K562 (cell line): ENCODE results near the gene AP3M1. TPM values are rescaled to one million over a fixed set of nuclear protein-coding genes. Genes with fewer than 3 reads are reported as not detected.

Experiments used
- CBFA2T2 ChIP-seq: fragments of 450-650 bp; conservative IDR thresholded peaks from 2 replicates; pipeline ENCODE4 v1.6.1; 2017; ENCODE audit warnings: mild to moderate bottlenecking
- CEBPG ChIP-seq, 3 experiments: fragments of 200-800 bp in 1 of 3; sonication (Bioruptor generic) in 1 of 3; sonication (generic) in 1 of 3; formaldehyde crosslinking in 1 of 3; IDR thresholded peaks in 2 of 3; conservative IDR thresholded peaks in 1 of 3; 2 replicates each; pipeline versions ENCODE4 v1.6.1 to v1.8.0; 2016 to 2022; ENCODE audit warnings: missing compliant biosample characterization in 2 of 3, missing genetic modification characterization in 2 of 3, mild to moderate bottlenecking in 1 of 3, missing genetic modification reagents in 1 of 3
- DACH1 ChIP-seq: fragments of 450-650 bp; IDR thresholded peaks from 2 replicates; pipeline ENCODE4 v1.6.1; 2018; ENCODE audit not compliant: partially characterized antibody
- KLF16 ChIP-seq: IDR thresholded peaks from 2 replicates; pipeline ENCODE4 v1.6.1; 2016; ENCODE audit warnings: antibody characterized with exemption
- KLF6 ChIP-seq: fragments of 250-450 bp; sonication (Bioruptor Pico); IDR thresholded peaks from 2 replicates; pipeline ENCODE4 v1.4.0; 2020; ENCODE audit warnings: mild to moderate bottlenecking, moderate library complexity, borderline replicate concordance
- PCBP2 ChIP-seq: fragments of 200-400 bp; formaldehyde crosslinking; IDR thresholded peaks from 2 replicates; pipeline ENCODE4 v1.6.1; 2018; ENCODE audit warnings: low read length, low read depth, mild to moderate bottlenecking, moderate library complexity; ENCODE audit not compliant: poor library complexity, severe bottlenecking
- PRPF4 ChIP-seq: fragments of 200-400 bp; formaldehyde crosslinking; IDR thresholded peaks from one replicate; pipeline ENCODE4 v1.6.1; 2017; ENCODE audit warnings: low read length, low read depth, mild to moderate bottlenecking; ENCODE audit not compliant: insufficient read depth, poor library complexity, severe bottlenecking
- SAFB2 ChIP-seq: fragments of 200-400 bp; formaldehyde crosslinking; IDR thresholded peaks from 2 replicates; pipeline ENCODE4 v1.6.1; 2018; ENCODE audit warnings: borderline replicate concordance, low read length, low read depth, moderate library complexity; ENCODE audit not compliant: severe bottlenecking
- SMC3 ChIP-seq: conservative IDR thresholded peaks from 2 replicates; pipeline ENCODE4 v1.6.1; 2011; ENCODE audit warnings: low read depth, low read length, improper control_type of control experiment; ENCODE audit not compliant: insufficient read depth
- ZNF134 ChIP-seq: fragments of 250-450 bp; sonication (Bioruptor Pico); conservative IDR thresholded peaks from 2 replicates; pipeline ENCODE4 v1.4.0; 2020
- ZNF707 ChIP-seq: fragments of 250-450 bp; sonication (Bioruptor Pico); conservative IDR thresholded peaks from 2 replicates; pipeline ENCODE4 v1.8.0; 2022; ENCODE audit warnings: inconsistent platforms, mild to moderate bottlenecking, moderate library complexity
- polyA plus RNA-seq, 8 experiments: library from polyadenylated mRNA; depleted of rRNA in 4 of 8; stranded (reverse) in 5 of 8; unstranded in 3 of 8; fragments of >200 nt; fragmentation: Nextera tagmentation in 2 of 8; fragmentation: Illumina TruSeq in 1 of 8; extraction: Ambion mirVana in 2 of 8; extraction: Trizol in 1 of 8; gene quantifications; 2 replicates each; pipeline versions ENCODE4 v1.2.1 to v1.2.3, GENCODE V29; 2011 to 2014; ENCODE audit warnings: inconsistent platforms in 1 of 8, missing spikeins in 1 of 8
- total RNA-seq, 7 experiments: library from RNA; depleted of rRNA in 6 of 7; stranded (reverse); fragments of >200 nt in 6 of 7; fragmentation: Illumina TruSeq in 2 of 7; extraction: Trizol in 2 of 7; gene quantifications; 2 replicates each; pipeline versions ENCODE4 v1.2.1 to v1.2.3, GENCODE V29; 2011 to 2021; ENCODE audit warnings: low replicate concordance in 1 of 7
- TF ChIP-seq, protein P1 (sequence below): fragments of 250-450 bp; sonication (Bioruptor Pico); IDR thresholded peaks from 2 replicates; pipeline ENCODE4 v1.5.0; 2020; ENCODE audit warnings: mild to moderate bottlenecking
- TF ChIP-seq, protein P2 (sequence below): fragments of 200-800 bp; sonication (Bioruptor generic); IDR thresholded peaks from 2 replicates; pipeline ENCODE4 v1.6.1; 2016; ENCODE audit warnings: missing genetic modification characterization, missing compliant biosample characterization
- TF ChIP-seq, protein P3 (sequence below): fragments of 250-450 bp; sonication (Bioruptor Pico); IDR thresholded peaks from 2 replicates; pipeline ENCODE4 v1.5.1; 2021; ENCODE audit warnings: mild to moderate bottlenecking
- TF ChIP-seq, protein P4 (sequence below), 2 experiments: fragments of 200-800 bp in 1 of 2; sonication (Bioruptor generic) in 1 of 2; sonication (generic) in 1 of 2; formaldehyde crosslinking in 1 of 2; IDR thresholded peaks in 1 of 2; conservative IDR thresholded peaks in 1 of 2; 2 replicates each; pipeline versions ENCODE4 v1.5.0 to v1.6.1; 2016 to 2020; ENCODE audit warnings: missing compliant biosample characterization in 1 of 2, missing genetic modification characterization in 1 of 2, missing genetic modification reagents in 1 of 2

Gene AP3M1
- total and polyA plus RNA-seq, 9 of the 15 experiments (the other 6 are each of a cell fraction or from before 2014, with no cell fraction given), result 44.3 to 135 (median 67.6) TPM

DNA sequence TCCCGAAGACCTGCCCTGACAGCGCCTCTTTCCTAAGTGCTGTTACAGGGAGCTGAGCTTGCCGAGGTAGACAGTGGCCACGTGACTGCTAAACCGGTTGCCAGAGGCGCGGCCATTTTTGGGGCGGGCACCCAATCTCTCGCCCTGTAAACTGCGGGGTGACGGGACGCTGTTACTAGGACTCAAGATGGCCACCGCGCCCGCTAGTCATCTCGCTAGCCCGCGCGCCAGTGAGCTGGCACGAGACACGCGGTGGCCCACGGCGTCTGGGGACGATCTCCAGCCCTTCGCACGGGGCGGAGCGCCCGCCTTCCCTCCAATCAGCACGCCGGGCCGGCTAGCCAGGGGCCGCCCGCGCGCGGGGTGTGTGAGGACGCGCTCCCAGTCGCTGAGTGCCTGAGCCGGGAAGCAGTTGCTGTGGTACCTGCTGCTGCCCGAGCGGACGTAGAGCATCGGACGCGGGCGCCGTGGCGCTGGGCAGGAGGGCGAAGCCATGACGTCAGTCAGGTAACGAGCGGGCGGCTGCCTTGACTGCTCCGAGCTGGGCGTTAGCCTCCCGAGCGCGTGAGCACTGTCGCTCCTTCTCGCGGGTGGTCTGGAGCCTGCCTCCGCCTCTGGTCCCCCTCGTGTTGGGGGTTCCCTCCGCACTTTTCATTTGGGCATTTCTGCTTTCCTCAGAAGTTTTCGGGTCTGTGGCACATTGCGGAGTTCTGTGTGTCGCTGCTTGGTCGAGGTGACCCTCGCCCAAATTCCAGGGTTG lies 25.9 kb upstream of the AP3M1 start (continued):
- TF ChIP-seq PRPF4 (peak; percentile 56), ZNF707 (CRISPR knock-in tag) (0 out of 2 replicates have a peak, but pooled peaks have one; percentile 8), PCBP2 (no peak), SMC3 (no peak), KLF6 (CRISPR knock-in tag) (peak; percentile 91), DACH1 (peak; percentile 36), CBFA2T2 (peak; percentile 74), ZNF134 (CRISPR knock-in tag) (peak; percentile 27; the same call in 1 of the 2 replicates), KLF16 (no peak), CEBPG (CRISPR knock-in tag; IDR thresholded peaks at IDR 0.05) (peak; percentile 12; the same call in 1 of the 2 replicates), CEBPG (tag; conservative IDR thresholded peaks at IDR 0.05 in 1 of 2, IDR thresholded peaks at IDR 0.05 in 1 of 2) (no peak), SAFB2 (no peak)
- TF ChIP-seq, protein P1, sequence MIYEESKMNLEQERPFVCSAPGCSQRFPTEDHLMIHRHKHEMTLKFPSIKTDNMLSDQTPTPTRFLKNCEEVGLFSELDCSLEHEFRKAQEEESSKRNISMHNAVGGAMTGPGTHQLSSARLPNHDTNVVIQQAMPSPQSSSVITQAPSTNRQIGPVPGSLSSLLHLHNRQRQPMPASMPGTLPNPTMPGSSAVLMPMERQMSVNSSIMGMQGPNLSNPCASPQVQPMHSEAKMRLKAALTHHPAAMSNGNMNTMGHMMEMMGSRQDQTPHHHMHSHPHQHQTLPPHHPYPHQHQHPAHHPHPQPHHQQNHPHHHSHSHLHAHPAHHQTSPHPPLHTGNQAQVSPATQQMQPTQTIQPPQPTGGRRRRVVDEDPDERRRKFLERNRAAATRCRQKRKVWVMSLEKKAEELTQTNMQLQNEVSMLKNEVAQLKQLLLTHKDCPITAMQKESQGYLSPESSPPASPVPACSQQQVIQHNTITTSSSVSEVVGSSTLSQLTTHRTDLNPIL (CRISPR knock-in tag), result no peak
- TF ChIP-seq, protein P2, sequence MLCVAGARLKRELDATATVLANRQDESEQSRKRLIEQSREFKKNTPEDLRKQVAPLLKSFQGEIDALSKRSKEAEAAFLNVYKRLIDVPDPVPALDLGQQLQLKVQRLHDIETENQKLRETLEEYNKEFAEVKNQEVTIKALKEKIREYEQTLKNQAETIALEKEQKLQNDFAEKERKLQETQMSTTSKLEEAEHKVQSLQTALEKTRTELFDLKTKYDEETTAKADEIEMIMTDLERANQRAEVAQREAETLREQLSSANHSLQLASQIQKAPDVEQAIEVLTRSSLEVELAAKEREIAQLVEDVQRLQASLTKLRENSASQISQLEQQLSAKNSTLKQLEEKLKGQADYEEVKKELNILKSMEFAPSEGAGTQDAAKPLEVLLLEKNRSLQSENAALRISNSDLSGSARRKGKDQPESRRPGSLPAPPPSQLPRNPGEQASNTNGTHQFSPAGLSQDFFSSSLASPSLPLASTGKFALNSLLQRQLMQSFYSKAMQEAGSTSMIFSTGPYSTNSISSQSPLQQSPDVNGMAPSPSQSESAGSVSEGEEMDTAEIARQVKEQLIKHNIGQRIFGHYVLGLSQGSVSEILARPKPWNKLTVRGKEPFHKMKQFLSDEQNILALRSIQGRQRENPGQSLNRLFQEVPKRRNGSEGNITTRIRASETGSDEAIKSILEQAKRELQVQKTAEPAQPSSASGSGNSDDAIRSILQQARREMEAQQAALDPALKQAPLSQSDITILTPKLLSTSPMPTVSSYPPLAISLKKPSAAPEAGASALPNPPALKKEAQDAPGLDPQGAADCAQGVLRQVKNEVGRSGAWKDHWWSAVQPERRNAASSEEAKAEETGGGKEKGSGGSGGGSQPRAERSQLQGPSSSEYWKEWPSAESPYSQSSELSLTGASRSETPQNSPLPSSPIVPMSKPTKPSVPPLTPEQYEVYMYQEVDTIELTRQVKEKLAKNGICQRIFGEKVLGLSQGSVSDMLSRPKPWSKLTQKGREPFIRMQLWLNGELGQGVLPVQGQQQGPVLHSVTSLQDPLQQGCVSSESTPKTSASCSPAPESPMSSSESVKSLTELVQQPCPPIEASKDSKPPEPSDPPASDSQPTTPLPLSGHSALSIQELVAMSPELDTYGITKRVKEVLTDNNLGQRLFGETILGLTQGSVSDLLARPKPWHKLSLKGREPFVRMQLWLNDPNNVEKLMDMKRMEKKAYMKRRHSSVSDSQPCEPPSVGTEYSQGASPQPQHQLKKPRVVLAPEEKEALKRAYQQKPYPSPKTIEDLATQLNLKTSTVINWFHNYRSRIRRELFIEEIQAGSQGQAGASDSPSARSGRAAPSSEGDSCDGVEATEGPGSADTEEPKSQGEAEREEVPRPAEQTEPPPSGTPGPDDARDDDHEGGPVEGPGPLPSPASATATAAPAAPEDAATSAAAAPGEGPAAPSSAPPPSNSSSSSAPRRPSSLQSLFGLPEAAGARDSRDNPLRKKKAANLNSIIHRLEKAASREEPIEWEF (CRISPR knock-in tag), result peak; percentile 86; the same call in 1 of the 2 replicates
- TF ChIP-seq, protein P3, sequence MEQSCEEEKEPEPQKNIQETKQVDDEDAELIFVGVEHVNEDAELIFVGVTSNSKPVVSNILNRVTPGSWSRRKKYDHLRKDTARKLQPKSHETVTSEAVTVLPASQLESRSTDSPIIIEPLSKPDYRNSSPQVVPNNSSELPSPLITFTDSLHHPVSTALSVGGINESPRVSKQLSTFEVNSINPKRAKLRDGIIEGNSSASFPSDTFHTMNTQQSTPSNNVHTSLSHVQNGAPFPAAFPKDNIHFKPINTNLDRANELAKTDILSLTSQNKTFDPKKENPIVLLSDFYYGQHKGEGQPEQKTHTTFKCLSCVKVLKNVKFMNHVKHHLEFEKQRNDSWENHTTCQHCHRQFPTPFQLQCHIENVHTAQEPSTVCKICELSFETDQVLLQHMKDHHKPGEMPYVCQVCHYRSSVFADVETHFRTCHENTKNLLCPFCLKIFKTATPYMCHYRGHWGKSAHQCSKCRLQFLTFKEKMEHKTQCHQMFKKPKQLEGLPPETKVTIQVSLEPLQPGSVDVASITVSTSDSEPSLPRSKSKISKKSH (CRISPR knock-in tag), result no peak
- TF ChIP-seq, protein P4, sequence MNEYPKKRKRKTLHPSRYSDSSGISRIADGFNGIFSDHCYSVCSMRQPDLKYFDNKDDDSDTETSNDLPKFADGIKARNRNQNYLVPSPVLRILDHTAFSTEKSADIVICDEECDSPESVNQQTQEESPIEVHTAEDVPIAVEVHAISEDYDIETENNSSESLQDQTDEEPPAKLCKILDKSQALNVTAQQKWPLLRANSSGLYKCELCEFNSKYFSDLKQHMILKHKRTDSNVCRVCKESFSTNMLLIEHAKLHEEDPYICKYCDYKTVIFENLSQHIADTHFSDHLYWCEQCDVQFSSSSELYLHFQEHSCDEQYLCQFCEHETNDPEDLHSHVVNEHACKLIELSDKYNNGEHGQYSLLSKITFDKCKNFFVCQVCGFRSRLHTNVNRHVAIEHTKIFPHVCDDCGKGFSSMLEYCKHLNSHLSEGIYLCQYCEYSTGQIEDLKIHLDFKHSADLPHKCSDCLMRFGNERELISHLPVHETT (CRISPR knock-in tag; conservative IDR thresholded peaks at IDR 0.05 in 1 of 2, IDR thresholded peaks at IDR 0.05 in 1 of 2), result peak in 1 of 2 experiments; percentile 90; a peak in 2 of 4 replicates
